Suprapubic skin (tissue), 4 donors: ENCODE data around the gene WFIKKN1. TPM values are rescaled to one million over a fixed set of nuclear protein-coding genes. Genes with fewer than 3 reads are reported as not detected.

Experiments
- DNase-seq, 2 donors: peaks; one replicate each; pipeline ENCODE4 v3.0.0-alpha.2; 2019; ENCODE audit warnings: low spot score in 2 of 2
- H3K27ac ChIP-seq: fragments of 200-600 bp; sonication (generic); one replicate; pipeline ENCODE4 v1.5.1; 2019
- H3K27me3 ChIP-seq: fragments of 200-600 bp; sonication (generic); one replicate; pipeline ENCODE4 v1.5.1; 2019
- H3K36me3 ChIP-seq: fragments of 200-600 bp; sonication (generic); one replicate; pipeline ENCODE4 v1.5.1; 2019
- H3K4me1 ChIP-seq: fragments of 200-600 bp; sonication (generic); one replicate; pipeline ENCODE4 v1.5.1; 2019
- H3K4me3 ChIP-seq: fragments of 200-600 bp; sonication (generic); one replicate; pipeline ENCODE4 v1.5.1; 2019; ENCODE audit warnings: mild to moderate bottlenecking
- H3K9me3 ChIP-seq: fragments of 200-600 bp; sonication (generic); one replicate; pipeline ENCODE4 v1.5.1; 2019
- EP300 ChIP-seq: sonication (generic); formaldehyde crosslinking; IDR thresholded peaks from one replicate; pipeline ENCODE4 v1.6.1; 2017; ENCODE audit warnings: antibody characterized with exemption
- POLR2A ChIP-seq, 2 donors: fragments of 450-650 bp; IDR thresholded peaks; one replicate each; pipeline ENCODE4 v1.6.1; 2017; ENCODE audit warnings: antibody characterized with exemption in 2 of 2, mild to moderate bottlenecking in 2 of 2, moderate library complexity in 2 of 2
- POLR2AphosphoS5 ChIP-seq, 3 donors: sonication (generic); formaldehyde crosslinking; IDR thresholded peaks; one replicate each; pipeline ENCODE4 v1.6.1; 2017; ENCODE audit warnings: antibody characterized with exemption in 3 of 3
- WGBS: methylation state at CpG from one replicate; pipeline ENCODE4 v1.1.5; 2018; 5-methylcytosine and 5-hydroxymethylcytosine counted together
- total RNA-seq, 4 donors: library from RNA; depleted of rRNA; stranded (reverse); fragments of >200 nt; gene quantifications; one replicate each; pipeline ENCODE4 v1.1.0, GENCODE V29; 2016
- TF ChIP-seq, protein P1 (sequence below), 2 donors: fragments of 200-600 bp in 1 of 2; fragments of 450-650 bp in 1 of 2; sonication (generic) in 1 of 2; IDR thresholded peaks; one replicate each; pipeline ENCODE4 v1.5.1; 2016 to 2019; ENCODE audit warnings: antibody characterized with exemption in 2 of 2, mild to moderate bottlenecking in 1 of 2, moderate library complexity in 1 of 2

WFIKKN1 gene
- total RNA-seq, 4 donors from 2014 or later = 1.2 to 12.6 (median 4.6) TPM

DNA sequence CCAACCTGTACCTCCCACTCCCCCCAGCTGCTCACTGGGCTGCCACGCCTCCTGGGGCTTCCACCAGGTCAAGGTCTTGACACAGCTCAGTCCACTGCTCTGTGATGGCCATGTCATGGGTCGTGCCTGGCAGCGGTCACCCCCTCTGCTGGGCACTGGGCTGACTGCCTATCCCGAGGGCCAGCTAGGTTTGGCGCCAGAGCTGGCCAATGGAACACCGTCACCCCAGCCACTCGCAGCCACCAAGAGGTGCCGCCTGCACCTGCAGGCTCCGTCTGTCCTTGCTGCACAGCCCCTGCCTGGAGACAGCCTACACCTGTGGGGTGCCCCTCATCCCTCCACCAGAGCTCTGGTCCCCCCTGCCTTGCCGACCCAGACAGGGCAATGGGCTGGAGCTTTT, 45.4 kb upstream of the WFIKKN1 start:
- TF ChIP-seq POLR2AphosphoS5 (IDR thresholded peaks at IDR 0.05) = no peak
- no peak for TF ChIP-seq EP300
- TF ChIP-seq POLR2A (IDR thresholded peaks at IDR 0.05) = no peak
- TF ChIP-seq, protein P1, sequence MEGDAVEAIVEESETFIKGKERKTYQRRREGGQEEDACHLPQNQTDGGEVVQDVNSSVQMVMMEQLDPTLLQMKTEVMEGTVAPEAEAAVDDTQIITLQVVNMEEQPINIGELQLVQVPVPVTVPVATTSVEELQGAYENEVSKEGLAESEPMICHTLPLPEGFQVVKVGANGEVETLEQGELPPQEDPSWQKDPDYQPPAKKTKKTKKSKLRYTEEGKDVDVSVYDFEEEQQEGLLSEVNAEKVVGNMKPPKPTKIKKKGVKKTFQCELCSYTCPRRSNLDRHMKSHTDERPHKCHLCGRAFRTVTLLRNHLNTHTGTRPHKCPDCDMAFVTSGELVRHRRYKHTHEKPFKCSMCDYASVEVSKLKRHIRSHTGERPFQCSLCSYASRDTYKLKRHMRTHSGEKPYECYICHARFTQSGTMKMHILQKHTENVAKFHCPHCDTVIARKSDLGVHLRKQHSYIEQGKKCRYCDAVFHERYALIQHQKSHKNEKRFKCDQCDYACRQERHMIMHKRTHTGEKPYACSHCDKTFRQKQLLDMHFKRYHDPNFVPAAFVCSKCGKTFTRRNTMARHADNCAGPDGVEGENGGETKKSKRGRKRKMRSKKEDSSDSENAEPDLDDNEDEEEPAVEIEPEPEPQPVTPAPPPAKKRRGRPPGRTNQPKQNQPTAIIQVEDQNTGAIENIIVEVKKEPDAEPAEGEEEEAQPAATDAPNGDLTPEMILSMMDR (IDR thresholded peaks at IDR 0.05) = no peak
- H3K4me3 ChIP-seq = no peak overlapping the region
- no peaks in the 10 kb centered on the region for H3K9me3 ChIP-seq
- peaks cover 33% of the 10 kb centered on the region for H3K4me1 ChIP-seq
- peaks cover 12% of the 10 kb centered on the region for H3K36me3 ChIP-seq
- DNase-seq = no peak
- H3K27ac ChIP-seq = no peak overlapping the region
- no CpG with 5 or more reads among the region's 10 CpGs for WGBS
- no peaks in the 10 kb centered on the region for H3K27me3 ChIP-seq

DNA sequence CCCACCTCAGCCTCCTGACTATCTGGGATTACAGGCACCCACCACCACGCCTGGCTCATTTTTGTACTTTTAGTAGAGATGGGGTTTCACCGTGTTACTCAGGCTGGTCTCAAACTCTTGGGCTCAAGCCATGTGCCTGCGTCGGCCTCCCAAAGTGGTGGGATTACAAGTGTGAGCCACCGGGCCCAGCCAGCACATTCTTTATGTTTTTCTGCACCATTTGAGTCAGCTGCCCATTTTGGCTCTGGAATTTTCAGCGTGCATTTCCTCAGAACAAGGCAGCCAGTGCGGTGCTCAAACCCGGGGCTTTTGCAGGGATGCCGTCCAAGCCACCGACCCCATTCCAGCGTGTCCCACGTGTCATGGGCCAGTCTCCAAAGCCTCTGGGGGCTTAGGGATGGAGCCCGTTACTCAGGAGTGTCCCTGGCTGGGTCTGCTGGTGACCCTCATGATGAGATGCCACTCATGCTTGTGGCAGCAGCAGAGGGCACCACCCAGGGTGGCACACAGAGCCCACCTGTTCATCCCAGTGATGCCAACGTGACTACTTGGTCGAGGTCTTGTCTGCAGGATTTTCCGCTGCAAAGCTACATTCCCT, 44.6 kb upstream of the WFIKKN1 start:
- H3K27ac ChIP-seq = no peak overlapping the region
- H3K9me3 ChIP-seq = no peaks in the 10 kb centered on the region
- H3K4me3 ChIP-seq = no peak overlapping the region
- DNase-seq = no peak
- 25% methylated on average over 14 of the region's 16 CpGs for WGBS
- H3K36me3 ChIP-seq = peaks cover 4% of the 10 kb centered on the region
- peaks cover 41% of the 10 kb centered on the region for H3K4me1 ChIP-seq
- TF ChIP-seq POLR2A (IDR thresholded peaks at IDR 0.05) = no peak
- TF ChIP-seq POLR2AphosphoS5 (IDR thresholded peaks at IDR 0.05) = no peak
- TF ChIP-seq, protein P1 (IDR thresholded peaks at IDR 0.05) = no peak
- no peak for TF ChIP-seq EP300
- no peaks in the 10 kb centered on the region for H3K27me3 ChIP-seq

DNA sequence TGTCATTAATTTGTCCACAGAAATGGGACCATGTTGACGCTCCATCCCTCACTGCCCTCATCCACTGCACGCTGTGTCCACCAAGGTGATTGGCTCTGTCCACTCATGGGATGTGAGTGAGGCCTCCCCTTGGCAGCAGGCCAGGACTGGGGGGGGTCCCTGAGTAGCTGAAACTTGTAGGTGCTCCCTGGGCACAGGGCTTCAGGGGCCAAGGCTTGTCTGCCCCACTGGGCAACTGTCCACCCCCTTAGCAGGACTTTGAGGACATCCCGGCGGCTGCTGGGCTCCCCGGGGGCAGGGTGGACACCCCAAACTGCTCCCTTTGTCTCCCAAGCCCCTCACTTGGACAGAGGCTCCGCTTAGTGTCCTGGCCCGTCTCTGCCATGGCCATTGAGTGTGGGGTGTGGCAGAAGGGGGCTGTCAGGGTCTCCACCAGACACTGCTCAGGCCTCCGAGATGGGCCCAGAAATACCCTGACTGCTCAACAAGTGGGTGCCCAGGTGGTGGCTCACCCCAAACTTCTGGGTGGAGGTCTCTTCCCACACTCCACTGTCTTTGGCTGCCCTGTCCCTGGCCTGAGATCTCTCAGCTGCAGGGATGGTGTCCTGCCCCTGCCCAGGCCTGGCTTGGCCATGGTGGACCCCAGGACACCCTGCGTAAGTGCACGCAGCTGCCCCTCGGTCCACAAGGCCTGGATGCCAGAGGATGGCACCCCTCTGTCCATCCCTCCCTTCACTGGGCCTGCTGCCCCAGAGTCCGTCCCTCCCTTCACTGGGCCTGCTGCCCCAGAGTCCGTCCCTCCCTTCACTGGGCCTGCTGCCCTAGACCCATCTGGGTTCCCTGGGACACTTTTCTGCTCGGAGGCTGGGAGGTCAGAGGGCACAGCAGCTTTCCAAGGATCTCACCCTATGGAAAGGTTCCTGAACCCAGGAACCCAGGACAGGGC, 43.9 kb upstream of the WFIKKN1 start:
- WGBS = 32% methylated on average over 4 of the region's 14 CpGs
- Histone ChIP-seq H3K4me3 (peak overlapping the region; percentile 84), H3K4me1 (peaks cover 49% of the 10 kb centered on the region), H3K9me3 (no peaks in the 10 kb centered on the region), H3K36me3 (peaks cover 3% of the 10 kb centered on the region), H3K27me3 (no peaks in the 10 kb centered on the region), H3K27ac (peak overlapping the region; percentile 99)
- no peak for DNase-seq
- TF ChIP-seq POLR2A (IDR thresholded peaks at IDR 0.05) = no peak
- TF ChIP-seq POLR2AphosphoS5 (IDR thresholded peaks at IDR 0.05) = no peak
- no peak for TF ChIP-seq EP300
- TF ChIP-seq, protein P1 (IDR thresholded peaks at IDR 0.05) = no peak

DNA sequence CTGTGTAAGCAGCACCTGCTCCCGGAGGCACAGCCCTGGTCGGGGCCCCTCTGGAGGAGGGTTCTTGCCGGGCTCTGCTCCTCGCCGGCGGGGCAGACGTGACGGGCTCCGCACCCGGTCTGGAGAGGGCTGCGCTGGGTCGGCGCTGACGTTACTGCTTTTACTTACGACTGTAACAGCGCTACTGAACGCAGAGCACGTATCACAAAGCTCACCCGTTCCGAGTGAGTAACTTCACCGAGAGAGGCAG, 42.2 kb upstream of the WFIKKN1 start:
- no peaks in the 10 kb centered on the region for H3K36me3 ChIP-seq
- WGBS = 0% methylated on average over 3 of the region's 21 CpGs
- H3K4me3 ChIP-seq = peak overlapping the region; percentile 84
- H3K27me3 ChIP-seq = no peaks in the 10 kb centered on the region
- H3K4me1 ChIP-seq = peaks cover 65% of the 10 kb centered on the region
- peak overlapping the region; percentile 99 for H3K27ac ChIP-seq
- TF ChIP-seq, protein P1 (IDR thresholded peaks at IDR 0.05) = no peak
- TF ChIP-seq EP300 = no peak
- H3K9me3 ChIP-seq = no peaks in the 10 kb centered on the region
- DNase-seq = no peak

DNA sequence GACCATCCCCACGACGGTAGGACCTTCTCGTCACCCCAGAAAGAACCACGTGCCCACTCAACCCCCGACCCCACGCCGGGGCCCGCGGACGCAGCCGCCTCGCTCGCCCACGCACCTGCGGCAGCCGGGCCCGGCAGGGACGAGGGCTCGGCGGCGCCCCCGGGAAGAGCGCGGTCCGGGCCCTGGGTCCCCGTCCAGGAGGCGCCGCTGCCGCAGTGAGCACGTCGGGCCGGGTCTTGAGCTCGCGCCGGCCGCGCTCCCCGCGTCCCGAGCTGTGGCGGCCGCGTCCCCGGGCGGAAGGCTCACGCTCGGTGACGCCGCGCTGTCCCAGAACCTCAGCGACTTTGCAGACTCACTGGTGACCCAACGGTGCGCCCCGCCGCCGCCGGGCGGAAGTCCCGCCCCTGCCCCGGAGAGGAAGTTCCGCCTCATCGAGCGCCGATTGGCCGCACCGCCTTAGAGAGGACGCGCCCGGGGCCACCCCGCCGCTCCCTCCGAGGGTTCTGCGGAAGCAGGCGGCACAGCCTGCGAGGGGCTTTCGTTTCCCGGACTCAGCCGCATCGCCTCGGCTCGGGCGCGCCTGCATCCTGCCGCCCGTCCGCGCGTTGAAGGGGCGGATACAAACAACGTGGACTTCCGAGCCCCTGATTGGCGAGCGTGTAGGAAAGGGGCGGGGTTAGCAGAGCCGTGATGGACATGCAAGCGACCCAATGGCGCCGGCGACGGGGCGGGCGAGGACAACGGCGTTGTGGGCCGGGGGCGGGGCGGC, 41.7 kb upstream of the WFIKKN1 start:
- H3K4me1 ChIP-seq = peaks cover 65% of the 10 kb centered on the region
- peak in 2 of 3 donors; percentile 45 to 84 for TF ChIP-seq POLR2AphosphoS5 (IDR thresholded peaks at IDR 0.05)
- TF ChIP-seq POLR2A (IDR thresholded peaks at IDR 0.05) = peak; percentile 38 to 75
- TF ChIP-seq, protein P1 (IDR thresholded peaks at IDR 0.05) = no peak
- TF ChIP-seq EP300 = no peak

More for the DNA sequence above, 41.7 kb upstream of the WFIKKN1 start:
- Histone ChIP-seq H3K9me3 (no peaks in the 10 kb centered on the region), H3K27me3 (no peaks in the 10 kb centered on the region), H3K36me3 (no peaks in the 10 kb centered on the region), H3K4me3 (peak overlapping the region; percentile 84), H3K27ac (peak overlapping the region; percentile 99)
- peak; percentile 99 for DNase-seq
- WGBS = 0% methylated on average over 43 of the region's 107 CpGs
